ENCODE results near the gene CAPS2.

The CAPS2 gene

DNA sequence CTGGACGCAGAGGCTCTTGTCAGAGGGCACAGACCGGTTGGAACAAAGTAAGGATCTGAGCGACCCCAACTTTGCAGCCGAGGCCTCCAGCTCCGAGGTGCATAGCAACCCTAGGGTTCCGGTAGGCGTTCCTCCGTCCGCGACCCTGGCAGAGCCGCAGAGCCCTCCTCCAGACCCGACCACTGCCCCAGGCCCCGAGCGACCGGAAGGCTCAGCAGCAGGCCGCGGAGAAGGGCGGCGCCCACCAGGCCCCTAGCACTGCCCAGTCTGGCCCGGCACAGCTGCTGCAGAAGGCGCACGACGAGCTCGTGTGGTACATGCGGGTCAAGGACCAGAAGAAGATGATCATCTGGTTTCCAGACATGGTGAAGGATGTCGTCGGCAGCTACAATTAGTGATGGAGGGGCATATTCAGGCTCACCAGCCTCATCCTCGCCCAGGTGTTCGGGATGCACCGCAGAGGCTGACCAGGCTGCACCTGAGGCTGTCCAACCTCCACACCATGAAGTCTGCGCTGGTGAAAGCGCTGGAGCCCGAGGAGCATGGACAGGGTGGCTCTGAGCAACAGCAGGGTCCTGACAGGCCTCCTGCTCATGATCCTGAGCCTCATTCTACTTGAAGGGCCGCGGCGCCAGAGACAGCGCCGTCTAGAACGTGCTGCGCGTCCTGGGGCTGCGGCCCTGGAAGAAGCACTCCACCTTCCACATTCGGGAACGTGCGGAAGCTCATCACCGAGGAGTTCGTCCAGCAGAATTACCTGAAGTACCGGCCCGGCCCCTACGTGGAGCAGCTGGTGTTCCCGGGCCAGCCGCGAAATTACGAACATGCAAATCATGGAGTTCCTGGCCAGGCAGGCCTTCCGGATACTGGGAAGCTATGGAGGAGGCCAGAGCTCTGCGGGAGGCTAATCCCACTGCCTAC is 24.5 kb downstream of the CAPS2 start:
- Histone ChIP-seq H3K4me3 (replicated peaks; ENCODE audit: low read depth, low read length) (no peak overlapping the region), H3K36me3 (ENCODE audit: control insufficient read depth, insufficient read depth, low read length) (no peaks in the 10 kb centered on the region), H3K27me3 (replicated peaks; ENCODE audit: control insufficient read depth, insufficient read depth, low read length) (no peaks in the 10 kb centered on the region)
- TF ChIP-seq, protein P1, sequence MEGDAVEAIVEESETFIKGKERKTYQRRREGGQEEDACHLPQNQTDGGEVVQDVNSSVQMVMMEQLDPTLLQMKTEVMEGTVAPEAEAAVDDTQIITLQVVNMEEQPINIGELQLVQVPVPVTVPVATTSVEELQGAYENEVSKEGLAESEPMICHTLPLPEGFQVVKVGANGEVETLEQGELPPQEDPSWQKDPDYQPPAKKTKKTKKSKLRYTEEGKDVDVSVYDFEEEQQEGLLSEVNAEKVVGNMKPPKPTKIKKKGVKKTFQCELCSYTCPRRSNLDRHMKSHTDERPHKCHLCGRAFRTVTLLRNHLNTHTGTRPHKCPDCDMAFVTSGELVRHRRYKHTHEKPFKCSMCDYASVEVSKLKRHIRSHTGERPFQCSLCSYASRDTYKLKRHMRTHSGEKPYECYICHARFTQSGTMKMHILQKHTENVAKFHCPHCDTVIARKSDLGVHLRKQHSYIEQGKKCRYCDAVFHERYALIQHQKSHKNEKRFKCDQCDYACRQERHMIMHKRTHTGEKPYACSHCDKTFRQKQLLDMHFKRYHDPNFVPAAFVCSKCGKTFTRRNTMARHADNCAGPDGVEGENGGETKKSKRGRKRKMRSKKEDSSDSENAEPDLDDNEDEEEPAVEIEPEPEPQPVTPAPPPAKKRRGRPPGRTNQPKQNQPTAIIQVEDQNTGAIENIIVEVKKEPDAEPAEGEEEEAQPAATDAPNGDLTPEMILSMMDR (IDR thresholded peaks at IDR 0.05; ENCODE audit: insufficient read depth, low read length, poor library complexity, severe bottlenecking) = no peak
- no peak for DNase-seq (ENCODE audit: extremely low read depth, insufficient read length)

- DNase-seq (ENCODE audit: extremely low read depth, insufficient read length) = no peak
These were observed 27.3 kb downstream of the CAPS2 start for GRCh38 chr12:75302781-75303180.

DNA sequence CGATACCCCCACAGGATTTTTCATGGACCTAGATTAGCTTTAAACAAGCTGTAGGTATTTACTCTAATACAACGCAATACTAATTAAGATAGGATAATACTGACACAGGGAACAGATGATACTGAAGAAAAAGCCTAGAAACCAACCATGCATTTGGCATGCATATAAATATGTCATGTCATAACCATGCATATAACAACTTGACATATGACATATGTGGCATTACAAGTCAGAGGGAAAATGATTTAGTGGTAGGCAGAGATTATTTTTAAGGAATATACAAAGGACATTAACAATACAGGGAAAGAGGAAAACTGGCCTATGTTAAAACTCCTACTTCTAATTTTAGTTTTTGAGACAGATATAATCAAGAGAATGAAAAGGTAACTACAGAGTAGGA is 27.9 kb downstream of the CAPS2 start:
- no peak for DNase-seq (ENCODE audit: extremely low read depth, insufficient read length)
- no peaks in the 10 kb centered on the region for H3K36me3 ChIP-seq (ENCODE audit: control insufficient read depth, insufficient read depth, low read length)
- H3K4me3 ChIP-seq (replicated peaks; ENCODE audit: low read depth, low read length) = no peak overlapping the region
- no peaks in the 10 kb centered on the region for H3K27me3 ChIP-seq (replicated peaks; ENCODE audit: control insufficient read depth, insufficient read depth, low read length)
- TF ChIP-seq, protein P1 (IDR thresholded peaks at IDR 0.05; ENCODE audit: insufficient read depth, low read length, poor library complexity, severe bottlenecking) = no peak

More at GRCh38 chr12:75302781-75303180, 27.3 kb downstream of the CAPS2 start:
- Histone ChIP-seq H3K4me3 (replicated peaks; ENCODE audit: low read depth, low read length) (no peak overlapping the region), H3K27me3 (replicated peaks; ENCODE audit: control insufficient read depth, insufficient read depth, low read length) (no peaks in the 10 kb centered on the region), H3K36me3 (ENCODE audit: control insufficient read depth, insufficient read depth, low read length) (no peaks in the 10 kb centered on the region)
- TF ChIP-seq, protein P1 (IDR thresholded peaks at IDR 0.05; ENCODE audit: insufficient read depth, low read length, poor library complexity, severe bottlenecking) = no peak

DNA sequence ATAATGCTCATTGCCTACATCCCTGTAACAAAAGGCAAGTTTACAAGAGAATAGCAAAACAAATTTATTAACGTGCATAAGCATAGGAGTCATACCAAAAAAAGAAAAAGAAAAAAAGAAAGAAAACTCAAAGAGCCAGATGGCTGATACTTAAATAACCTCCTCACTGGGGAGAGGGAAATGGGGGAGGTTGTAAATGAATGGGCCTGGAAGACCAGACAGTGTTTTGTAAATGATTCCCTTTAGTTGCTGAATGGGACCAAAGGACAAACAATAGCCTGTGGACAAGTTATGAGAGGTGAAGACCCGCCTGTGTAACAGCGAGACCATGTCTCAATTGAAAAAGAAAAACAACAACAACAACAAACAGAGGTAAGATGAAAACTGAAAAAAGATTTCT is 35.3 kb downstream of the CAPS2 start:
- no peaks in the 10 kb centered on the region for H3K36me3 ChIP-seq (ENCODE audit: control insufficient read depth, insufficient read depth, low read length)
- no peak overlapping the region for H3K4me3 ChIP-seq (replicated peaks; ENCODE audit: low read depth, low read length)
- no peaks in the 10 kb centered on the region for H3K27me3 ChIP-seq (replicated peaks; ENCODE audit: control insufficient read depth, insufficient read depth, low read length)
- TF ChIP-seq, protein P1 (IDR thresholded peaks at IDR 0.05; ENCODE audit: insufficient read depth, low read length, poor library complexity, severe bottlenecking) = no peak
- DNase-seq (ENCODE audit: extremely low read depth, insufficient read length) = no peak

GRCh38 chr12:75294336-75294735 is 35.8 kb downstream of the CAPS2 start:
- Histone ChIP-seq H3K4me3 (replicated peaks; ENCODE audit: low read depth, low read length) (no peak overlapping the region), H3K36me3 (ENCODE audit: control insufficient read depth, insufficient read depth, low read length) (no peaks in the 10 kb centered on the region), H3K27me3 (replicated peaks; ENCODE audit: control insufficient read depth, insufficient read depth, low read length) (no peaks in the 10 kb centered on the region)
- no peak for DNase-seq (ENCODE audit: extremely low read depth, insufficient read length)
- TF ChIP-seq, protein P1 (IDR thresholded peaks at IDR 0.05; ENCODE audit: insufficient read depth, low read length, poor library complexity, severe bottlenecking) = no peak

Measured in GM06990 (cell line).